LNCaP clone FGC (cell line): ENCODE measurements around the gene MPIG6B.

Source experiments
- DNase-seq: peaks from one replicate; pipeline ENCODE4 v3.0.0-alpha.2; 2011; ENCODE audit warnings: low read depth
- H3K4me3 ChIP-seq: 2 replicates; pipeline ENCODE4 v1.5.1; 2011; ENCODE audit warnings: mild to moderate bottlenecking, low read depth, low read length, control low read depth
- CTCF ChIP-seq: IDR thresholded peaks from 2 replicates; pipeline ENCODE4 v1.5.1; 2012; ENCODE audit warnings: mild to moderate bottlenecking; ENCODE audit not compliant: control insufficient read depth, insufficient read depth; ENCODE audit errors: extremely low read depth

MPIG6B gene

GRCh38 chr6:31749301-31750036 lies 26.3 kb downstream of the MPIG6B start:
- no peak for TF ChIP-seq CTCF
- no peak overlapping the region for H3K4me3 ChIP-seq
- DNase-seq: no peak

DNA sequence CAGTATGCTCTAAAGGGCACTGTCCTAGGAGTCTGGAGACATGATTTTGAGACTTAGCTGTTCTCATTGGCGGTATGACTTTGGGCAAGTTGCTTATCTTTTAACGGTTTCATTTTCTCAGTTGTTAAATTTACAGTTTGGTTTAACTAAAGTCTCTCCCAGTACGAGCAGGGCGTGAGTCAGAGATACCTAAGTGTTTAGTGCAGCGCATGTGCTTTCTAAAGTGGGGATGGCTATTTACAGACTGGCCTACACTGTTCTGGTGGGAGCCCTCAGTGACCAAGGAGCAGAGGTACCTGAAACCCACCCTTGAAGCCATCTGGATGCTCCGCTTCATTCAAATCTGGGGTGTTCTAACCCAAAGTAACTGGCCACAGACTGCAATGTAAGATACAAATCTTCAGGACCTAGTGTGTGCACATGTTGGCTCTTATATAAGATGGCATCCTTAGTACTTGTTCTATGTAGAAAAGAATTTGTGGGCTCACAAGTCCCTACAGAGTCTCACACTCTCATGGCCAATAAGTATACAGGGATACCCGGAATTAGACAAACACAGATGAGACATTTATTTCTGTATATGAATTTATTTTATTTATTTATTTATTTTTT lies 27.3 kb downstream of the MPIG6B start:
- no peak for TF ChIP-seq CTCF

GRCh38 chr6:31752739-31753319 lies 29.7 kb downstream of the MPIG6B start:
- TF ChIP-seq CTCF: no peak
- no peak overlapping the region for H3K4me3 ChIP-seq
- DNase-seq: no peak

More for the DNA sequence above, 27.3 kb downstream of the MPIG6B start:
- H3K4me3 ChIP-seq: no peak overlapping the region
- no peak for DNase-seq

- H3K4me3 ChIP-seq: no peak overlapping the region
- no peak for DNase-seq
- no peak for TF ChIP-seq CTCF
These were observed 35.1 kb downstream of the MPIG6B start for GRCh38 chr6:31758281-31758680.

- TF ChIP-seq CTCF: no peak
- H3K4me3 ChIP-seq: no peak overlapping the region
- DNase-seq: no peak
These were observed 37.6 kb downstream of the MPIG6B start for GRCh38 chr6:31760790-31761189.

DNA sequence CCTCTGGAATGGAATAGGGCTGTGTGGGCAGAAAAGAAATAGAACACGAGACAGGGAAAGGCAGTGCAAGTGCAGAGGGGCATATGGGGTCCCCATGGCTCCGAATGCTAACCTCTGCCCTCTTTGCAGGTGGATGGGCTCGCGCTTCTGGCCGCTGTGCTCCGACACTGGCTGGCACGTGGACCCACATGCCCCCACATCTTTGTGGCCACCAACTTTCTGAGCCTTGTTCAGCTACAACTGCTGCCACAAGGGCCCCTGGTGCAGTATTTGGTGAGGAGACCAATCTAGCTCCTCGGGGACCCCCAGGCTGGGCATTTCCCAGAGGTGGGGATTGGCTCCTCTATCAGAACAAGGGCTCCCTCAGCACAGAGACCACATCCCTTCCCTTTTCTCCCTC lies 38.2 kb downstream of the MPIG6B start:
- H3K4me3 ChIP-seq: no peak overlapping the region
- TF ChIP-seq CTCF: no peak
- DNase-seq: no peak
